IMR-90 (cell line): ENCODE results near the gene TSPAN31. TPM values are rescaled to one million over a fixed set of nuclear protein-coding genes. Genes with fewer than 3 reads are reported as not detected.

Experiments used
- ATAC-seq: fragments of 200-7000 bp; cut with Tn5 transposase; 2 replicates; pipeline ENCODE4 v1.9.1; 2020; ENCODE audit warnings: low read depth, mild to moderate bottlenecking, moderate library complexity
- BruUV-seq: library from RNA; stranded (reverse); fragments of 400-500 nt; replicated peaks from 2 replicates; lab custom pipeline; 2021; lab: Mats Ljungman, UMichigan
- CTCF ChIA-PET: fragments of 300-600 bp; formaldehyde crosslinking; extraction: SDS; loops from one replicate; lab custom pipeline; 2021; ENCODE audit warnings: antibody characterized with exemption; lab: Yijun Ruan, JAX
- POLR2A ChIA-PET: fragments of 300-600 bp; sonication (Branson Sonifier 250); formaldehyde crosslinking; loops from one replicate; lab custom pipeline; 2022; ENCODE audit warnings: antibody characterized with exemption; ENCODE audit not compliant: unreplicated experiment; lab: Charles Lee
- DNase-seq: peaks from one replicate; pipeline ENCODE4 v3.0.0; 2013
- H2AFZ ChIP-seq: replicated peaks from 2 replicates; pipeline ENCODE3; 2013; ENCODE audit warnings: low read length, mild to moderate bottlenecking; ENCODE audit not compliant: poor library complexity
- H2AK5ac ChIP-seq: 2 replicates; pipeline ENCODE4 v1.6.1; 2013; ENCODE audit warnings: low read depth, low read length, inconsistent platforms
- H2AK9ac ChIP-seq: replicated peaks from 2 replicates; pipeline ENCODE3; 2013; ENCODE audit warnings: mild to moderate bottlenecking, low read depth, low read length, moderate library complexity; ENCODE audit not compliant: poor library complexity
- H2BK120ac ChIP-seq: 2 replicates; pipeline ENCODE4 v1.6.1; 2013; ENCODE audit warnings: low read depth, low read length, inconsistent platforms
- H2BK15ac ChIP-seq: 3 replicates; pipeline ENCODE4 v1.6.1; 2013; ENCODE audit warnings: low read depth, low read length, inconsistent platforms
- H2BK20ac ChIP-seq: 2 replicates; pipeline ENCODE4 v1.6.1; 2013; ENCODE audit warnings: low read depth, mild to moderate bottlenecking, inconsistent platforms, low read length, moderate library complexity
- H2BK5ac ChIP-seq: 2 replicates; pipeline ENCODE4 v1.6.1; 2013; ENCODE audit warnings: mild to moderate bottlenecking, low read depth, low read length, inconsistent platforms; ENCODE audit not compliant: poor library complexity, severe bottlenecking
- H3K14ac ChIP-seq: replicated peaks from 2 replicates; pipeline ENCODE4 v1.6.1; 2013; ENCODE audit warnings: low read depth, low read length, inconsistent platforms
- H3K18ac ChIP-seq: 2 replicates; pipeline ENCODE4 v1.6.1; 2013; ENCODE audit warnings: low read depth, low read length, control low read depth
- H3K23ac ChIP-seq: 2 replicates; pipeline ENCODE4 v1.6.1; 2013; ENCODE audit warnings: low read depth, low read length, inconsistent platforms
- H3K27ac ChIP-seq: 2 replicates; pipeline ENCODE4 v1.5.1; 2013; ENCODE audit warnings: mild to moderate bottlenecking, control low read depth, low read length; ENCODE audit not compliant: insufficient read depth
- H3K27me3 ChIP-seq: 2 replicates; pipeline ENCODE4 v1.6.1; 2013; ENCODE audit warnings: low read length; ENCODE audit not compliant: control insufficient read depth, insufficient read depth
- H3K36me3 ChIP-seq: 2 replicates; pipeline ENCODE4 v1.6.1; 2013; ENCODE audit warnings: low read length, mixed read lengths; ENCODE audit not compliant: control insufficient read depth, insufficient read depth
- H3K4ac ChIP-seq: 2 replicates; pipeline ENCODE4 v1.6.1; 2013; ENCODE audit warnings: low read depth, low read length, inconsistent platforms
- H3K4me1 ChIP-seq: 2 replicates; pipeline ENCODE4 v1.6.1; 2013; ENCODE audit warnings: low read length, mixed read lengths; ENCODE audit not compliant: control insufficient read depth, insufficient read depth
- H3K4me2 ChIP-seq: 2 replicates; pipeline ENCODE4 v1.6.1; 2013; ENCODE audit warnings: low read depth, mild to moderate bottlenecking, control low read depth, low read length, moderate library complexity
- H3K4me3 ChIP-seq: 2 replicates; pipeline ENCODE4 v1.5.1; 2013; ENCODE audit warnings: low read depth, mild to moderate bottlenecking, control low read depth, low read length, moderate library complexity; ENCODE audit not compliant: insufficient read depth
- H3K56ac ChIP-seq: 2 replicates; pipeline ENCODE4 v1.6.1; 2013; ENCODE audit warnings: low read length, inconsistent platforms; ENCODE audit not compliant: insufficient read depth; ENCODE audit errors: extremely low read depth
- H3K79me1 ChIP-seq, 2 experiments: 2 replicates each; pipeline ENCODE4 v1.6.1; 2013; ENCODE audit warnings: low read length in 2 of 2, inconsistent platforms in 1 of 2, low read depth in 1 of 2
- H3K9ac ChIP-seq: 2 replicates; pipeline ENCODE4 v1.6.1; 2013; ENCODE audit warnings: low read depth, low read length, control low read depth
- H3K9me1 ChIP-seq: 2 replicates; pipeline ENCODE4 v1.6.1; 2013; ENCODE audit warnings: low read length, inconsistent platforms; ENCODE audit not compliant: insufficient read depth
- H3K9me3 ChIP-seq: 2 replicates; pipeline ENCODE4 v1.6.1; 2013; ENCODE audit warnings: low read length; ENCODE audit not compliant: control insufficient read depth, insufficient read depth
- H4K20me1 ChIP-seq: 2 replicates; pipeline ENCODE4 v1.6.1; 2013; ENCODE audit warnings: low read length, inconsistent platforms; ENCODE audit not compliant: insufficient read depth
- H4K5ac ChIP-seq: 2 replicates; pipeline ENCODE4 v1.6.1; 2013; ENCODE audit warnings: mild to moderate bottlenecking, low read depth, low read length, control low read depth
- H4K8ac ChIP-seq, 2 experiments: 2 replicates each; pipeline ENCODE4 v1.6.1; 2013; ENCODE audit warnings: low read depth in 2 of 2, low read length in 2 of 2, control low read depth in 1 of 2, inconsistent platforms in 1 of 2
- H4K91ac ChIP-seq: 2 replicates; pipeline ENCODE4 v1.6.1; 2013; ENCODE audit warnings: low read depth, low read length, inconsistent platforms; ENCODE audit not compliant: insufficient read depth
- BHLHE40 ChIP-seq: fragments of 150-350 bp; IDR thresholded peaks from 2 replicates; pipeline ENCODE4 v1.6.1; 2016; ENCODE audit warnings: mild to moderate bottlenecking, low read depth, low read length
- CEBPB ChIP-seq: IDR thresholded peaks from 2 replicates; pipeline ENCODE4 v1.6.1; 2012; ENCODE audit warnings: low read depth, low read length, improper control_type of control experiment
- CHD1 ChIP-seq: IDR thresholded peaks from 2 replicates; pipeline ENCODE4 v1.6.1; 2012; ENCODE audit warnings: low read depth, low read length, improper control_type of control experiment
- CTCF ChIP-seq: conservative IDR thresholded peaks from 2 replicates; pipeline ENCODE4 v1.5.1; 2012; ENCODE audit warnings: mild to moderate bottlenecking, low read depth, low read length, improper control_type of control experiment
- ELK1 ChIP-seq: fragments of 150-350 bp; IDR thresholded peaks from 2 replicates; pipeline ENCODE4 v1.6.1; 2016; ENCODE audit warnings: low read depth, mild to moderate bottlenecking, low read length, moderate library complexity, borderline replicate concordance
- FOS ChIP-seq: fragments of 150-350 bp; IDR thresholded peaks from 2 replicates; pipeline ENCODE4 v1.6.1; 2016; ENCODE audit warnings: low read depth, low read length
- MAFK ChIP-seq: IDR thresholded peaks from 2 replicates; pipeline ENCODE4 v1.6.1; 2012; ENCODE audit warnings: low read depth, low read length, improper control_type of control experiment
- MAZ ChIP-seq: IDR thresholded peaks from 2 replicates; pipeline ENCODE4 v1.6.1; 2012; ENCODE audit warnings: low read depth, mild to moderate bottlenecking, low read length, improper control_type of control experiment, moderate library complexity, borderline replicate concordance
- MXI1 ChIP-seq: IDR thresholded peaks from 2 replicates; pipeline ENCODE4 v1.6.1; 2012; ENCODE audit warnings: low read depth, mild to moderate bottlenecking, low read length, moderate library complexity, borderline replicate concordance
- NFE2L2 ChIP-seq: fragments of 150-350 bp; IDR thresholded peaks from 2 replicates; pipeline ENCODE4 v1.6.1; 2016; ENCODE audit warnings: low read depth, mild to moderate bottlenecking, low read length
- POLR2A ChIP-seq: IDR thresholded peaks from 2 replicates; pipeline ENCODE4 v1.6.1; 2012; ENCODE audit warnings: mild to moderate bottlenecking, low read depth, low read length
- RAD21 ChIP-seq: IDR thresholded peaks from 2 replicates; pipeline ENCODE4 v1.6.1; 2012; ENCODE audit warnings: low read length, improper control_type of control experiment
- RCOR1 ChIP-seq: IDR thresholded peaks from 2 replicates; pipeline ENCODE4 v1.6.1; 2012; ENCODE audit warnings: mild to moderate bottlenecking, low read length, improper control_type of control experiment; ENCODE audit not compliant: insufficient replicate concordance
- RFX5 ChIP-seq: IDR thresholded peaks from 2 replicates; pipeline ENCODE4 v1.8.0; 2012; ENCODE audit warnings: low read depth, mild to moderate bottlenecking, low read length, moderate library complexity
- SMC3 ChIP-seq: fragments of 150-350 bp; IDR thresholded peaks from 2 replicates; pipeline ENCODE4 v1.6.1; 2016; ENCODE audit warnings: low read depth, mild to moderate bottlenecking, antibody characterized with exemption, low read length, moderate library complexity
- WGBS, 2 experiments: methylation state at CpG; one replicate each; pipeline versions ENCODE4 v1.1.5 to v1.1.7; 2013; ENCODE audit warnings: missing lambda C conversion rate in 2 of 2; ENCODE audit not compliant: insufficient read length in 1 of 2; ENCODE audit errors: extremely low coverage in 2 of 2; 5-methylcytosine and 5-hydroxymethylcytosine counted together
- dilution Hi-C: fragments of 300-500 bp; cut with HindIII; formaldehyde crosslinking; loops from one replicate; pipeline ENCODE4 v1.14.3; 2018; ENCODE audit warnings: low sequenced_read_pairs; ENCODE audit not compliant: unreplicated experiment
- in situ Hi-C: fragments of 300-500 bp; cut with MboI; formaldehyde crosslinking; loops from 3 replicates; pipeline ENCODE4 v1.14.3; 2019; ENCODE audit warnings: low sequenced_read_pairs, inconsistent platforms, mixed read lengths
- intact Hi-C: fragments of 100-400 bp; cut with micrococcal nuclease; formaldehyde crosslinking; loops from 2 replicates; pipeline ENCODE4 v1.10.0; 2022
- polyA plus RNA-seq, 3 experiments: library from polyadenylated mRNA; depleted of rRNA; stranded (reverse); fragments of >200 nt; gene quantifications; 2 replicates each; pipeline ENCODE4 v1.2.3, GENCODE V29; 2012; ENCODE audit warnings: low replicate concordance in 1 of 3
- total RNA-seq: library from RNA; depleted of rRNA; stranded (reverse); fragments of >200 nt; gene quantifications from 2 replicates; pipeline ENCODE4 v1.2.3, GENCODE V29; 2012
- TF ChIP-seq, protein P1 (sequence below): fragments of 150-350 bp; IDR thresholded peaks from 2 replicates; pipeline ENCODE4 v1.6.1; 2017; ENCODE audit warnings: mild to moderate bottlenecking, antibody characterized with exemption, low read length, low read depth

The TSPAN31 gene
- total and polyA plus RNA-seq, 2 of the 4 experiments (the other 2 are of a cell fraction): 12.3 to 71.2 TPM

DNA sequence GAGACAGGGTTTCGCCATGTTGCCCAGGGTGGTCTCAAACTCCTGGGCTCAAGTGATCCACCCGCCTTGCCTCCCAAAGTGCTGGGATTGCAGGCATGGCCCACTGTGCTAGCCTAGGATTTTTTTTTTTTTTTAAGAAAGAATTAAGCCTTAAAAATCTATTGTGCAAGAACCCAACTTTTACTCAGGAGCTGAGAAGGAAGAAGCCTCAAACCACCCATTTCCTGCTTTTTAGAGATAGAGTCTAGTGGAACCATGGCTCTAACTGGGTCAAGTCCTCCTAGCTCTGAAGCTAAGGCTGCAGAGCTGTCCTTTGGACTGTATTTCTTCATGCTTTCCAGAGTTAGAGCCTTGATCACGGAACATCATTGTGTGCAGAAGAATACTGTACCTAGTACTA is 36.4 kb downstream of the TSPAN31 start:
- Histone ChIP-seq H2BK20ac (no peak overlapping the region), H3K4me3 (no peak overlapping the region), H3K27ac (no peak overlapping the region), H3K36me3 (peaks cover 8% of the 10 kb centered on the region), H3K14ac (no peak overlapping the region), H2BK5ac (no peak overlapping the region), H3K27me3 (no peaks in the 10 kb centered on the region), H4K20me1 (no peaks in the 10 kb centered on the region), H4K91ac (no peak overlapping the region; the same call in 1 of the 2 replicates), H2AK9ac (no peak overlapping the region), H3K18ac (no peak overlapping the region), H3K9me1 (no peaks in the 10 kb centered on the region), H3K4ac (no peak overlapping the region), H3K9ac (no peak overlapping the region), H3K79me1 (peaks cover 13 to 26% of the 10 kb centered on the region in 2 experiments; a peak in 3 of 4 replicates), H2BK120ac (no peak overlapping the region), H4K5ac (no peak overlapping the region), H4K8ac (no peak overlapping the region), H3K9me3 (no peaks in the 10 kb centered on the region), H3K23ac (no peak overlapping the region), H3K4me1 (0 out of 2 replicates have a peak, but pooled peaks cover 2% of the 10 kb centered on the region), H3K4me2 (no peak overlapping the region), H2AK5ac (no peak overlapping the region), H2BK15ac (no peak overlapping the region), H3K56ac (no peak overlapping the region), H2AFZ (no peak overlapping the region)
- intact Hi-C loops (no loop called here), dilution Hi-C loops (no loop called here), in situ Hi-C loops (no loop called here)
- no peak for DNase-seq
- TF ChIP-seq, protein P1, sequence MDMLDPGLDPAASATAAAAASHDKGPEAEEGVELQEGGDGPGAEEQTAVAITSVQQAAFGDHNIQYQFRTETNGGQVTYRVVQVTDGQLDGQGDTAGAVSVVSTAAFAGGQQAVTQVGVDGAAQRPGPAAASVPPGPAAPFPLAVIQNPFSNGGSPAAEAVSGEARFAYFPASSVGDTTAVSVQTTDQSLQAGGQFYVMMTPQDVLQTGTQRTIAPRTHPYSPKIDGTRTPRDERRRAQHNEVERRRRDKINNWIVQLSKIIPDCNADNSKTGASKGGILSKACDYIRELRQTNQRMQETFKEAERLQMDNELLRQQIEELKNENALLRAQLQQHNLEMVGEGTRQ: no peak
- TF ChIP-seq POLR2A (no peak), MAZ (no peak), NFE2L2 (no peak), MXI1 (no peak), CHD1 (no peak), RCOR1 (no peak), RAD21 (no peak), RFX5 (no peak), FOS (no peak), BHLHE40 (no peak), MAFK (no peak), CTCF (no peak), CEBPB (no peak), ELK1 (no peak), SMC3 (no peak)
- no peak for ATAC-seq
- ChIA-PET POLR2A (no interaction called here), CTCF (no interaction called here)
- WGBS, 2 experiments: 86% methylated on average over 1 of the region's 3 CpGs; no CpG with 5 or more reads in 1 of the 2 experiments
- BruUV-seq: no TSS peak
